DOHH2 (cell line): ENCODE data around the gene TBL1XR1.

Source experiments
- CTCF ChIP-seq: fragments of 200-600 bp; sonication (generic); IDR thresholded peaks from one replicate; pipeline ENCODE4 v1.5.1; 2014; ENCODE audit warnings: antibody characterized with exemption, mild to moderate bottlenecking, low read depth, low read length; ENCODE audit not compliant: poor library complexity, severe bottlenecking
- EZH2phosphoT487 ChIP-seq: fragments of 200-600 bp; sonication (generic); IDR thresholded peaks from 2 replicates; pipeline ENCODE4 v1.6.1; 2017; ENCODE audit warnings: borderline replicate concordance, mild to moderate bottlenecking, antibody characterized with exemption, low read length, moderate library complexity, mixed read lengths

- TF ChIP-seq CTCF (no peak), EZH2phosphoT487 (no peak)
Observed at GRCh38 chr3:177158461-177158860, 38.8 kb downstream of the TBL1XR1 start.
